WTC11 (cell line): ENCODE measurements around the gene COL4A6. TPM values are rescaled to one million over a fixed set of nuclear protein-coding genes. Genes with fewer than 3 reads are reported as not detected.
A peak's percentile ranks its signal among the peaks of the same experiment; 100 is the strongest.

Experiments used
- ATAC-seq: fragments of 200-7000 bp; cut with Tn5 transposase; 2 replicates; pipeline ENCODE4 v1.10.0; 2021; ENCODE audit warnings: mild to moderate bottlenecking, moderate library complexity
- CTCF ChIA-PET: fragments of 300-600 bp; sonication (Branson Sonifier 250); formaldehyde crosslinking; loops from one replicate; lab custom pipeline; 2021; ENCODE audit warnings: antibody characterized with exemption; lab: Charles Lee
- POLR2A ChIA-PET: fragments of 350-600 bp; sonication (Branson Sonifier 250); formaldehyde crosslinking; loops from one replicate; lab custom pipeline; 2021; ENCODE audit warnings: antibody characterized with exemption; lab: Charles Lee
- DNase-seq: peaks from one replicate; pipeline ENCODE4 v3.0.0; 2021; ENCODE audit warnings: low spot score
- H3K27ac Mint-ChIP-seq: 2 replicates; pipeline ENCODE4 v1.8.0; 2021; ENCODE audit warnings: mixed read lengths
- H3K27me3 Mint-ChIP-seq: 2 replicates; pipeline ENCODE4 v1.8.0; 2021; ENCODE audit warnings: low read depth, mild to moderate bottlenecking, moderate library complexity, mixed read lengths
- H3K36me3 Mint-ChIP-seq: 2 replicates; pipeline ENCODE4 v1.8.0; 2021; ENCODE audit warnings: mixed read lengths
- H3K4me1 Mint-ChIP-seq: 2 replicates; pipeline ENCODE4 v1.8.0; 2022; ENCODE audit warnings: mixed read lengths
- H3K4me3 Mint-ChIP-seq: 2 replicates; pipeline ENCODE4 v1.8.0; 2021; ENCODE audit warnings: mild to moderate bottlenecking, moderate library complexity, mixed read lengths
- H3K9me3 Mint-ChIP-seq: 2 replicates; pipeline ENCODE4 v1.8.0; 2021; ENCODE audit warnings: mixed read lengths
- CDX4 ChIP-seq: fragments of 250-450 bp; sonication (Bioruptor Pico); IDR thresholded peaks from 2 replicates; pipeline ENCODE4 v1.9.0; 2021; ENCODE audit warnings: moderate library complexity, mild to moderate bottlenecking, inconsistent platforms, borderline replicate concordance
- EMX1 ChIP-seq: fragments of 250-450 bp; sonication (Bioruptor Pico); IDR thresholded peaks from 2 replicates; pipeline ENCODE4 v1.8.0; 2021; ENCODE audit warnings: mild to moderate bottlenecking
- HMGA2 ChIP-seq: fragments of 250-450 bp; sonication (Bioruptor Pico); IDR thresholded peaks from 2 replicates; pipeline ENCODE4 v1.4.0; 2021; ENCODE audit warnings: mild to moderate bottlenecking, moderate library complexity
- NFYB ChIP-seq: sonication (generic); formaldehyde crosslinking; conservative IDR thresholded peaks from 2 replicates; pipeline ENCODE4 v1.8.0; 2022; ENCODE audit warnings: low read depth, missing genetic modification reagents
- NR2C2 ChIP-seq: sonication (generic); formaldehyde crosslinking; IDR thresholded peaks from 2 replicates; pipeline ENCODE4 v1.8.0; 2022; ENCODE audit warnings: mild to moderate bottlenecking, missing genetic modification reagents
- PRDM15 ChIP-seq: sonication (generic); formaldehyde crosslinking; IDR thresholded peaks from 2 replicates; pipeline ENCODE4 v1.8.0; 2022; ENCODE audit warnings: missing genetic modification reagents
- PREB ChIP-seq: sonication (generic); formaldehyde crosslinking; IDR thresholded peaks from 2 replicates; pipeline ENCODE4 v1.8.1; 2022; ENCODE audit warnings: mild to moderate bottlenecking, missing genetic modification reagents, moderate library complexity, borderline replicate concordance
- STAT6 ChIP-seq: sonication (generic); formaldehyde crosslinking; conservative IDR thresholded peaks from 2 replicates; pipeline ENCODE4 v1.8.1; 2023; ENCODE audit warnings: mild to moderate bottlenecking, low read depth, missing genetic modification reagents, moderate library complexity
- ZNF121 ChIP-seq: sonication (generic); formaldehyde crosslinking; IDR thresholded peaks from 2 replicates; pipeline ENCODE4 v1.8.0; 2023; ENCODE audit warnings: missing genetic modification reagents
- ZNF138 ChIP-seq: sonication (generic); formaldehyde crosslinking; conservative IDR thresholded peaks from 2 replicates; pipeline ENCODE4 v1.8.1; 2022; ENCODE audit warnings: mild to moderate bottlenecking, moderate library complexity, missing genetic modification reagents
- ZNF317 ChIP-seq: sonication (generic); formaldehyde crosslinking; IDR thresholded peaks from 2 replicates; pipeline ENCODE4 v1.8.1; 2023; ENCODE audit warnings: low read depth, mild to moderate bottlenecking, moderate library complexity, missing genetic modification reagents, borderline replicate concordance
- ZNF416 ChIP-seq: fragments of 250-450 bp; sonication (Bioruptor Pico); IDR thresholded peaks from 2 replicates; pipeline ENCODE4 v1.9.0; 2021; ENCODE audit warnings: mild to moderate bottlenecking, inconsistent platforms
- total RNA-seq: library from RNA; stranded (reverse); gene quantifications from 3 replicates; pipeline ENCODE4 v1.2.3, GENCODE V29; 2021

COL4A6 gene
- total RNA-seq, 1 experiment from 2014 or later = 15.2 TPM

- H3K36me3 Mint-ChIP-seq = no peaks in the 10 kb centered on the region
- H3K4me1 Mint-ChIP-seq = peaks cover 29% of the 10 kb centered on the region
- no peaks in the 10 kb centered on the region for H3K9me3 Mint-ChIP-seq
- CTCF ChIA-PET = no interaction called here
- H3K27me3 Mint-ChIP-seq = no peaks in the 10 kb centered on the region
- TF ChIP-seq ZNF416 (CRISPR knock-in tag) (no peak), PREB (no peak), CDX4 (CRISPR knock-in tag) (no peak), STAT6 (CRISPR knock-in tag) (no peak), EMX1 (CRISPR knock-in tag) (no peak), HMGA2 (CRISPR knock-in tag) (no peak), PRDM15 (CRISPR knock-in tag) (no peak), ZNF121 (CRISPR knock-in tag) (no peak)
- TF ChIP-seq, all 79 proteins: peak for 0
- no peak for ATAC-seq
- no peak for DNase-seq
- POLR2A ChIA-PET = no interaction called here
- Mint-ChIP-seq H3K4me3 (no peak overlapping the region), H3K27ac (no peak overlapping the region)
Observed at GRCh38 chrX:108420481-108420880, 17.7 kb downstream of the COL4A6 start.

GRCh38 chrX:108419401-108419800 is 18.8 kb downstream of the COL4A6 start:
- Mint-ChIP-seq H3K4me1 (peaks cover 35% of the 10 kb centered on the region), H3K4me3 (no peak overlapping the region; the same call in 1 of the 2 replicates), H3K9me3 (no peaks in the 10 kb centered on the region), H3K27me3 (no peaks in the 10 kb centered on the region), H3K27ac (peak overlapping the region; percentile 45; the same call in 1 of the 2 replicates), H3K36me3 (no peaks in the 10 kb centered on the region)
- CTCF ChIA-PET = no interaction called here
- ATAC-seq (no peak), DNase-seq (no peak)
- TF ChIP-seq ZNF138 (CRISPR knock-in tag) = no peak
- no peak for TF ChIP-seq STAT6 (CRISPR knock-in tag)
- no peak for TF ChIP-seq NR2C2 (CRISPR knock-in tag)
- no peak for TF ChIP-seq NFYB (CRISPR knock-in tag)
- no peak for TF ChIP-seq ZNF121 (CRISPR knock-in tag)
- no peak for TF ChIP-seq ZNF317 (CRISPR knock-in tag)
- POLR2A ChIA-PET = no interaction called here
